ENCODE measurements around the gene TNFSF13B. TPM values are rescaled to one million over a fixed set of nuclear protein-coding genes. Genes with fewer than 3 reads are reported as not detected.

Gene TNFSF13B
- total and polyA plus RNA-seq, 4 donors, result 1.8 to 11.6 (median 4.6) TPM

DNA sequence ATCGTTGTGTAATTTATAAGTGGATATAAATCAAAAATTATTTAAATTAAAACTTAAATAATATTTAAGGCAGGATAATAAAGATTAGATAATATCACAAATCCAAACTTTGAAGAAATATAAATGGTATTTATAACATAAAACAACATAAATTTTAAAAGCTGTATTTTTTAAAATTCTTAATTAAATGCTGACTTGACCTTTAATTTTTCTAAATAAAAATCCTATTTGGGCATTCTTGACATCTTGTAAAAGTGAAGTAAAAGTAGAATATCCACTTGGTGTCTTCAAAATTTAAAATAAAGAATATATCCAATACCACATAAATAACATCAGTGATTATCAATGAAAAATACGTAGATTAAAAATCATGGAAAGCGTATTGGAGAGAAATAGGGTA, 87.7 kb downstream of the TNFSF13B start:
- WGBS, result 90% methylated on average over 3 of the region's 3 CpGs
- Histone ChIP-seq H3K27ac (ENCODE audit: low read depth in 1 of 2, low read length in 2 of 2) (no peak overlapping the region), H3K4me3 (ENCODE audit: low read depth in 1 of 3, low read length in 3 of 3) (no peak overlapping the region), H3K36me3 (ENCODE audit: control insufficient read depth in 4 of 4, insufficient read depth in 3 of 4, low read depth in 1 of 4, low read length in 3 of 4) (no peaks in the 10 kb centered on the region), H3K27me3 (ENCODE audit: control insufficient read depth in 4 of 4, insufficient read depth in 4 of 4, low read length in 3 of 4) (peaks cover 0 to 3% (median 1%) of the 10 kb centered on the region in 4 donors), H3K4me1 (ENCODE audit: control insufficient read depth in 4 of 4, insufficient read depth in 4 of 4, low read length in 3 of 4) (peaks cover 0 to 1% (median 0%) of the 10 kb centered on the region in 4 donors), H3K9me3 (ENCODE audit: control insufficient read depth in 4 of 4, low read length in 3 of 4) (no peaks in the 10 kb centered on the region), H3K9ac (ENCODE audit: low read depth in 1 of 2, low read length in 2 of 2) (no peak overlapping the region)
- DNase-seq (ENCODE audit: low spot score), result no peak
- TF ChIP-seq RXRA (IDR thresholded peaks at IDR 0.05) (no peak), YY1 (IDR thresholded peaks at IDR 0.05) (no peak), EGR1 (IDR thresholded peaks at IDR 0.05; ENCODE audit: low read depth in 2 of 2) (no peak), GABPA (IDR thresholded peaks at IDR 0.05 in 1 of 2, conservative IDR thresholded peaks at IDR 0.05 in 1 of 2) (no peak), HNF4G (IDR thresholded peaks at IDR 0.05) (no peak), JUND (IDR thresholded peaks at IDR 0.05) (no peak), FOXA2 (IDR thresholded peaks at IDR 0.05) (no peak), HNF4A (conservative IDR thresholded peaks at IDR 0.05) (no peak), SP1 (IDR thresholded peaks at IDR 0.05) (no peak)
- TF ChIP-seq, protein P1, sequence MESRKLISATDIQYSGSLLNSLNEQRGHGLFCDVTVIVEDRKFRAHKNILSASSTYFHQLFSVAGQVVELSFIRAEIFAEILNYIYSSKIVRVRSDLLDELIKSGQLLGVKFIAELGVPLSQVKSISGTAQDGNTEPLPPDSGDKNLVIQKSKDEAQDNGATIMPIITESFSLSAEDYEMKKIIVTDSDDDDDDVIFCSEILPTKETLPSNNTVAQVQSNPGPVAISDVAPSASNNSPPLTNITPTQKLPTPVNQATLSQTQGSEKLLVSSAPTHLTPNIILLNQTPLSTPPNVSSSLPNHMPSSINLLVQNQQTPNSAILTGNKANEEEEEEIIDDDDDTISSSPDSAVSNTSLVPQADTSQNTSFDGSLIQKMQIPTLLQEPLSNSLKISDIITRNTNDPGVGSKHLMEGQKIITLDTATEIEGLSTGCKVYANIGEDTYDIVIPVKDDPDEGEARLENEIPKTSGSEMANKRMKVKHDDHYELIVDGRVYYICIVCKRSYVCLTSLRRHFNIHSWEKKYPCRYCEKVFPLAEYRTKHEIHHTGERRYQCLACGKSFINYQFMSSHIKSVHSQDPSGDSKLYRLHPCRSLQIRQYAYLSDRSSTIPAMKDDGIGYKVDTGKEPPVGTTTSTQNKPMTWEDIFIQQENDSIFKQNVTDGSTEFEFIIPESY (IDR thresholded peaks at IDR 0.05), result no peak
- TF ChIP-seq, protein P2, sequence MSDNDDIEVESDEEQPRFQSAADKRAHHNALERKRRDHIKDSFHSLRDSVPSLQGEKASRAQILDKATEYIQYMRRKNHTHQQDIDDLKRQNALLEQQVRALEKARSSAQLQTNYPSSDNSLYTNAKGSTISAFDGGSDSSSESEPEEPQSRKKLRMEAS (IDR thresholded peaks at IDR 0.05), result no peak
- TF ChIP-seq, protein P3, sequence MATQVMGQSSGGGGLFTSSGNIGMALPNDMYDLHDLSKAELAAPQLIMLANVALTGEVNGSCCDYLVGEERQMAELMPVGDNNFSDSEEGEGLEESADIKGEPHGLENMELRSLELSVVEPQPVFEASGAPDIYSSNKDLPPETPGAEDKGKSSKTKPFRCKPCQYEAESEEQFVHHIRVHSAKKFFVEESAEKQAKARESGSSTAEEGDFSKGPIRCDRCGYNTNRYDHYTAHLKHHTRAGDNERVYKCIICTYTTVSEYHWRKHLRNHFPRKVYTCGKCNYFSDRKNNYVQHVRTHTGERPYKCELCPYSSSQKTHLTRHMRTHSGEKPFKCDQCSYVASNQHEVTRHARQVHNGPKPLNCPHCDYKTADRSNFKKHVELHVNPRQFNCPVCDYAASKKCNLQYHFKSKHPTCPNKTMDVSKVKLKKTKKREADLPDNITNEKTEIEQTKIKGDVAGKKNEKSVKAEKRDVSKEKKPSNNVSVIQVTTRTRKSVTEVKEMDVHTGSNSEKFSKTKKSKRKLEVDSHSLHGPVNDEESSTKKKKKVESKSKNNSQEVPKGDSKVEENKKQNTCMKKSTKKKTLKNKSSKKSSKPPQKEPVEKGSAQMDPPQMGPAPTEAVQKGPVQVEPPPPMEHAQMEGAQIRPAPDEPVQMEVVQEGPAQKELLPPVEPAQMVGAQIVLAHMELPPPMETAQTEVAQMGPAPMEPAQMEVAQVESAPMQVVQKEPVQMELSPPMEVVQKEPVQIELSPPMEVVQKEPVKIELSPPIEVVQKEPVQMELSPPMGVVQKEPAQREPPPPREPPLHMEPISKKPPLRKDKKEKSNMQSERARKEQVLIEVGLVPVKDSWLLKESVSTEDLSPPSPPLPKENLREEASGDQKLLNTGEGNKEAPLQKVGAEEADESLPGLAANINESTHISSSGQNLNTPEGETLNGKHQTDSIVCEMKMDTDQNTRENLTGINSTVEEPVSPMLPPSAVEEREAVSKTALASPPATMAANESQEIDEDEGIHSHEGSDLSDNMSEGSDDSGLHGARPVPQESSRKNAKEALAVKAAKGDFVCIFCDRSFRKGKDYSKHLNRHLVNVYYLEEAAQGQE (IDR thresholded peaks at IDR 0.05), result no peak
- TF ChIP-seq, protein P4, sequence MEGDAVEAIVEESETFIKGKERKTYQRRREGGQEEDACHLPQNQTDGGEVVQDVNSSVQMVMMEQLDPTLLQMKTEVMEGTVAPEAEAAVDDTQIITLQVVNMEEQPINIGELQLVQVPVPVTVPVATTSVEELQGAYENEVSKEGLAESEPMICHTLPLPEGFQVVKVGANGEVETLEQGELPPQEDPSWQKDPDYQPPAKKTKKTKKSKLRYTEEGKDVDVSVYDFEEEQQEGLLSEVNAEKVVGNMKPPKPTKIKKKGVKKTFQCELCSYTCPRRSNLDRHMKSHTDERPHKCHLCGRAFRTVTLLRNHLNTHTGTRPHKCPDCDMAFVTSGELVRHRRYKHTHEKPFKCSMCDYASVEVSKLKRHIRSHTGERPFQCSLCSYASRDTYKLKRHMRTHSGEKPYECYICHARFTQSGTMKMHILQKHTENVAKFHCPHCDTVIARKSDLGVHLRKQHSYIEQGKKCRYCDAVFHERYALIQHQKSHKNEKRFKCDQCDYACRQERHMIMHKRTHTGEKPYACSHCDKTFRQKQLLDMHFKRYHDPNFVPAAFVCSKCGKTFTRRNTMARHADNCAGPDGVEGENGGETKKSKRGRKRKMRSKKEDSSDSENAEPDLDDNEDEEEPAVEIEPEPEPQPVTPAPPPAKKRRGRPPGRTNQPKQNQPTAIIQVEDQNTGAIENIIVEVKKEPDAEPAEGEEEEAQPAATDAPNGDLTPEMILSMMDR (IDR thresholded peaks at IDR 0.05; ENCODE audit: low read depth, low read length, missing input control), result no peak

Small RNA genes within 50 kb of the gene (small RNA-seq; reads per million reads assigned to genes)
- gene RNA5SP39, result not detected

Other genes with a start within 250 kb of the TNFSF13B start
- gene LIG4, start 54.2 kb upstream of the TNFSF13B start, total RNA-seq, result 1 to 10 TPM; 6.2 to 9.5 TPM
- 1 to 10 TPM; 4.3 TPM for gene LIG4, start 54.2 kb upstream of the TNFSF13B start, polyA plus RNA-seq
- 10 to 100 TPM in 1 of 2 donors, 1 to 10 TPM in 1; 7.8 to 10.3 TPM for gene ABHD13, start 51.3 kb upstream of the TNFSF13B start, total RNA-seq
- gene ABHD13, start 51.3 kb upstream of the TNFSF13B start, polyA plus RNA-seq, result 1 to 10 TPM; 3.6 to 5.8 TPM

Measured in liver (tissue), 10 donors.